CMK (cell line): ENCODE results near the gene MRM2.
"Not testable (repeated sequence)": the region's sequence is repeated elsewhere in the genome, so short reads cannot be mapped to it uniquely, and the experiment has no call there.

ENCODE experiments used
- DNase-seq: peaks from one replicate; pipeline ENCODE4 v3.0.0-alpha.2; 2010; ENCODE audit warnings: low read depth

Gene MRM2

GRCh38 chr7:2241580-2242540, at the start of gene MRM2, which contains the start of gene NUDT1:
MRM2 (minus strand) TSS chr7:2242205; CDS start chr7:2242169, 36 bp downstream.
NUDT1 (plus strand) TSS chr7:2242226; CDS start chr7:2244575, 2,349 bp downstream.
- peak; percentile 59 for DNase-seq

- DNase-seq, result no peak
These were observed 48.9 kb upstream of the MRM2 start for GRCh38 chr7:2290877-2291276.

- DNase-seq, result no peak
These were observed 47.6 kb upstream of the MRM2 start for GRCh38 chr7:2289621-2290020.

- no peak for DNase-seq
These were observed 47.1 kb upstream of the MRM2 start for GRCh38 chr7:2289111-2289586.

- DNase-seq, result no peak
These were observed 46.5 kb upstream of the MRM2 start for GRCh38 chr7:2288503-2288902.

- no peak for DNase-seq
These were observed 45.7 kb upstream of the MRM2 start for GRCh38 chr7:2287745-2288144.

- no peak for DNase-seq
These were observed 41.1 kb upstream of the MRM2 start for GRCh38 chr7:2283074-2283473.

GRCh38 chr7:2282185-2282751, 40.3 kb upstream of the MRM2 start:
- DNase-seq, result no peak

- no peak for DNase-seq
These were observed 39.5 kb upstream of the MRM2 start for GRCh38 chr7:2281541-2281940.

GRCh38 chr7:2280424-2280823, 38.4 kb upstream of the MRM2 start:
- no peak for DNase-seq

GRCh38 chr7:2279896-2280295, 37.9 kb upstream of the MRM2 start:
- no peak for DNase-seq

- no peak for DNase-seq
These were observed 36.0 kb upstream of the MRM2 start for GRCh38 chr7:2278026-2278425.

GRCh38 chr7:2276107-2276506, 34.1 kb upstream of the MRM2 start:
- DNase-seq, result no peak

GRCh38 chr7:2275101-2275500, 33.1 kb upstream of the MRM2 start:
- no peak for DNase-seq

GRCh38 chr7:2274666-2275065, 32.7 kb upstream of the MRM2 start:
- DNase-seq, result no peak

- DNase-seq, result no peak
These were observed 31.9 kb upstream of the MRM2 start for GRCh38 chr7:2273866-2274265.

GRCh38 chr7:2272031-2272430, 30.0 kb upstream of the MRM2 start:
- no peak for DNase-seq

- DNase-seq, result no peak
These were observed 29.4 kb upstream of the MRM2 start for GRCh38 chr7:2271273-2272026.

- DNase-seq, result no peak
These were observed 28.5 kb upstream of the MRM2 start for GRCh38 chr7:2270495-2270894.

- no peak for DNase-seq
These were observed 28.0 kb upstream of the MRM2 start for GRCh38 chr7:2269991-2270460.

- not testable (repeated sequence) for DNase-seq
These were observed 27.3 kb upstream of the MRM2 start for GRCh38 chr7:2269089-2269990.
